ENCODE measurements around the gene RAB40AL. TPM values are rescaled to one million over a fixed set of nuclear protein-coding genes. Genes with fewer than 3 reads are reported as not detected.

The RAB40AL gene
- total RNA-seq, 1 donor from 2014 or later: 1.1 TPM

DNA sequence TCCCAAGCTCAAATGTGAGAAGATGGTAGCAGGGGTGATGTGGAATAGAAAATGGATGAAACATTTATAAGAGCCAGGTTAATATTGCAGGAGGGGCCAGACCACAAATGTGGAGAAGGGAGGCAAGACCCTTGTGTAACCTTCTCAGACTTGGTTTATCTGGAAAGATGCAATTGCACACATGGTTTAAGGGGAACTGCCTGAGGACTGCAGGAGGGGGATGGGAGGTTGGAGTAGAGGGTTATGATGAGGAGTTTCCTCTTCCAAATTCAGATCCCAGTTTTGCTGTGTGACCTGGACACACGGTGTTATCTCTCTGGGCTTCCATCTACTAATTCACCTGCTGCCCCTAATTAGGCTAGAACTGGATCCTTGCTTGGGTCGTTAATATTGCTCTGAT, 46.1 kb downstream of the RAB40AL start:
- no peaks in the 10 kb centered on the region for H3K27me3 Mint-ChIP-seq
- peaks cover 4% of the 10 kb centered on the region for H3K36me3 Mint-ChIP-seq (ENCODE audit: insufficient read depth)
- peaks cover 18% of the 10 kb centered on the region for H3K9me3 Mint-ChIP-seq (ENCODE audit: low read depth)
- TF ChIP-seq, protein P1, sequence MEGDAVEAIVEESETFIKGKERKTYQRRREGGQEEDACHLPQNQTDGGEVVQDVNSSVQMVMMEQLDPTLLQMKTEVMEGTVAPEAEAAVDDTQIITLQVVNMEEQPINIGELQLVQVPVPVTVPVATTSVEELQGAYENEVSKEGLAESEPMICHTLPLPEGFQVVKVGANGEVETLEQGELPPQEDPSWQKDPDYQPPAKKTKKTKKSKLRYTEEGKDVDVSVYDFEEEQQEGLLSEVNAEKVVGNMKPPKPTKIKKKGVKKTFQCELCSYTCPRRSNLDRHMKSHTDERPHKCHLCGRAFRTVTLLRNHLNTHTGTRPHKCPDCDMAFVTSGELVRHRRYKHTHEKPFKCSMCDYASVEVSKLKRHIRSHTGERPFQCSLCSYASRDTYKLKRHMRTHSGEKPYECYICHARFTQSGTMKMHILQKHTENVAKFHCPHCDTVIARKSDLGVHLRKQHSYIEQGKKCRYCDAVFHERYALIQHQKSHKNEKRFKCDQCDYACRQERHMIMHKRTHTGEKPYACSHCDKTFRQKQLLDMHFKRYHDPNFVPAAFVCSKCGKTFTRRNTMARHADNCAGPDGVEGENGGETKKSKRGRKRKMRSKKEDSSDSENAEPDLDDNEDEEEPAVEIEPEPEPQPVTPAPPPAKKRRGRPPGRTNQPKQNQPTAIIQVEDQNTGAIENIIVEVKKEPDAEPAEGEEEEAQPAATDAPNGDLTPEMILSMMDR (IDR thresholded peaks at IDR 0.05; ENCODE audit: unreplicated experiment): no peak
- no peaks in the 10 kb centered on the region for H3K4me1 Mint-ChIP-seq (ENCODE audit: low read depth)
- no peak for DNase-seq (ENCODE audit: low spot score, unreplicated experiment)
- H3K27ac Mint-ChIP-seq: no peak overlapping the region
- H3K4me3 Mint-ChIP-seq (ENCODE audit: low read depth): no peak overlapping the region

DNA sequence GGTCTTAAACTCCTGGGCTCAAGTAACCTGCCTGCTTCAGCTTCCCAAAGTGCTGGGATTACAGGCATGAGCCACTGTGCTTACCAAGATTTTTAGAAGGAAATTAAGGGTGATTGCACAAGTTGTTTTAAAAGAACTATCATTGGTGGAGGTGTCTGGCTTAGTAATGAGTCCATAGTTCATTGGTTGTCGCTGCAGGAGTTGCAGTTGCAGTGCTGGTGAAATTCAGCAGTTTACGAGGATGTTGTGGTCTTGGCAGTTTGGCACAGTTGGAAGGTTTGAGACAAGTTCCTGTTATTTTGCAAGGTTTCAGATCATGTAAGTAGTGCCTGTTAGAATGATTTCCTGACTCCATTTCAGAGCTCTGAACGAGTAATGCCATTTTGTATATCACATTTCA, 48.1 kb downstream of the RAB40AL start:
- no peak overlapping the region for H3K4me3 Mint-ChIP-seq (ENCODE audit: low read depth)
- no peaks in the 10 kb centered on the region for H3K4me1 Mint-ChIP-seq (ENCODE audit: low read depth)
- no peaks in the 10 kb centered on the region for H3K27me3 Mint-ChIP-seq
- peaks cover 16% of the 10 kb centered on the region for H3K9me3 Mint-ChIP-seq (ENCODE audit: low read depth)
- TF ChIP-seq, protein P1 (IDR thresholded peaks at IDR 0.05; ENCODE audit: unreplicated experiment): no peak
- no peak for DNase-seq (ENCODE audit: low spot score, unreplicated experiment)
- no peak overlapping the region for H3K27ac Mint-ChIP-seq
- H3K36me3 Mint-ChIP-seq (ENCODE audit: insufficient read depth): no peaks in the 10 kb centered on the region

Other genes starting within 250 kb of the RAB40AL start
- gene GPRASP2, start 224.8 kb upstream of the RAB40AL start, total RNA-seq: 10.0 and 11.4 TPM in 2 replicates
- gene GPRASP3, start 216.5 kb upstream of the RAB40AL start, total RNA-seq: 8.1 and 8.9 TPM in 2 replicates
- 123 and 128 TPM in 2 replicates for gene BEX1, start 126.9 kb downstream of the RAB40AL start, total RNA-seq
- gene NXF3, start 155.9 kb downstream of the RAB40AL start, total RNA-seq: not detected in 2 replicates